Loucy (cell line): ENCODE data around the gene ZNF467.

Experiments used
- EZH2phosphoT487 ChIP-seq: fragments of 200-600 bp; IDR thresholded peaks from 2 replicates; pipeline ENCODE4 v1.6.1; 2018; ENCODE audit warnings: antibody characterized with exemption, mild to moderate bottlenecking, moderate library complexity, borderline replicate concordance
- TF ChIP-seq, protein P1 (sequence below): fragments of 200-600 bp; sonication (generic); conservative IDR thresholded peaks from 2 replicates; pipeline ENCODE4 v1.5.1; 2014; ENCODE audit warnings: mild to moderate bottlenecking, antibody characterized with exemption, low read length

- TF ChIP-seq EZH2phosphoT487 = no peak
- TF ChIP-seq, protein P1, sequence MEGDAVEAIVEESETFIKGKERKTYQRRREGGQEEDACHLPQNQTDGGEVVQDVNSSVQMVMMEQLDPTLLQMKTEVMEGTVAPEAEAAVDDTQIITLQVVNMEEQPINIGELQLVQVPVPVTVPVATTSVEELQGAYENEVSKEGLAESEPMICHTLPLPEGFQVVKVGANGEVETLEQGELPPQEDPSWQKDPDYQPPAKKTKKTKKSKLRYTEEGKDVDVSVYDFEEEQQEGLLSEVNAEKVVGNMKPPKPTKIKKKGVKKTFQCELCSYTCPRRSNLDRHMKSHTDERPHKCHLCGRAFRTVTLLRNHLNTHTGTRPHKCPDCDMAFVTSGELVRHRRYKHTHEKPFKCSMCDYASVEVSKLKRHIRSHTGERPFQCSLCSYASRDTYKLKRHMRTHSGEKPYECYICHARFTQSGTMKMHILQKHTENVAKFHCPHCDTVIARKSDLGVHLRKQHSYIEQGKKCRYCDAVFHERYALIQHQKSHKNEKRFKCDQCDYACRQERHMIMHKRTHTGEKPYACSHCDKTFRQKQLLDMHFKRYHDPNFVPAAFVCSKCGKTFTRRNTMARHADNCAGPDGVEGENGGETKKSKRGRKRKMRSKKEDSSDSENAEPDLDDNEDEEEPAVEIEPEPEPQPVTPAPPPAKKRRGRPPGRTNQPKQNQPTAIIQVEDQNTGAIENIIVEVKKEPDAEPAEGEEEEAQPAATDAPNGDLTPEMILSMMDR = no peak
These were observed 1.1 kb upstream of the ZNF467 start for GRCh38 chr7:149774237-149775175.
